GM19238 (cell line): ENCODE results near the gene TOP2B.

Source experiments
- DNase-seq: peaks from one replicate; pipeline ENCODE4 v3.0.0; 2011; ENCODE audit warnings: low spot score; ENCODE audit not compliant: insufficient read length

The TOP2B gene

DNA sequence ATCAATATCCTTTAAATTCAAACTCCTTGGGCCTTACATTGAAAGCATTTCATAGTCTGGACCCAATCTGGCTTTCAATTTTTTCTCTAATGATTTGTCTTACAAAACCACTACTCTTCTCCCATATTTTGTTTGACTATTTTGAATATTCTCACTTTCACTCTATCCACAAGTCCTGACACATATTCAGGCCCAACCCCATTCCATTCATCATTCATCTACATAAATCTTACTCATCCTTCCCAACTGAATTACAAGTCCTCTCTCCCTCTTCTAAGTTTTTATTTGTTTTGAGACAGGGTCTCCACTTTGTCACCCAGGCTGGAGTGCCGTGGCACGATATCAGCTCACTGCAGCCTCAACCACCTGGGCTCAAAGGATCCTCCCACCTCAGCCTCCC, 43.6 kb downstream of the TOP2B start:
- no peak for DNase-seq

DNA sequence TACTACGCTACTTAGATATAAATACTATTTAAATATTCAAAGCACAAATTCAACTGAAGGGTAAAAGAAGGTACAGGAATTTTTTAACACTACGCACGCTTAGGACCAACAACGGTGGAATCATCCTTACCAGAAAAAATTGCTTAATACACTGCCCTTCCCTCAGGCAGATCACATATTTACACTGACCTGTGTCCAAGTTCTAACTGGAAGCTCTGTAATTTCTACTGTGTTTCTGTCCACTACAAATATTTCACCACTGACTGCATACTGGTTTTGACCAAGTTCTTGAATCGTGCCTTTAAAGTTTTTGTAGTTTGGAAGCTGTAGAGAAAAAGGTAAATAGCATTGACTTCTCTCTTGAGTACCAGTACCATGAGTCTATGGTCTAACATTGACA, 44.2 kb downstream of the TOP2B start:
- DNase-seq = no peak

DNA sequence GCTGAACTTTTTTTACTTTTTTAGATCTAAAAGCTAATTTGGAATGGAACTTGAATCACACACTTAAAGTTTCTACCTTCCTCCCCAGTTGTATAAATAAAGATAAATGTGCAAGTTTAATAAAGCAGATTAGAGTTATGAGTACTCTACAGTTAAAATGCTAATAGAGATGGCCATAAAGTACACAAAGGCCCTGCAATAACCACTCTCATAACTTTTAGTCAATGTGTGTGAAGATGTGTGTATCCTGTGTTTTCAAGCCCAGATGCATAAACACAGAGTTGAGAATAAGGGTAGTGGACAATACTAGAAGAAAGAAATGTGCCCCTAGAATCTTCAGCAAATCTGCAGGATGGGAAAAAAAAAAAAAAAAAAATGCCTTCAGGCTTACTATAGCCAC, 45.3 kb downstream of the TOP2B start:
- no peak for DNase-seq

DNA sequence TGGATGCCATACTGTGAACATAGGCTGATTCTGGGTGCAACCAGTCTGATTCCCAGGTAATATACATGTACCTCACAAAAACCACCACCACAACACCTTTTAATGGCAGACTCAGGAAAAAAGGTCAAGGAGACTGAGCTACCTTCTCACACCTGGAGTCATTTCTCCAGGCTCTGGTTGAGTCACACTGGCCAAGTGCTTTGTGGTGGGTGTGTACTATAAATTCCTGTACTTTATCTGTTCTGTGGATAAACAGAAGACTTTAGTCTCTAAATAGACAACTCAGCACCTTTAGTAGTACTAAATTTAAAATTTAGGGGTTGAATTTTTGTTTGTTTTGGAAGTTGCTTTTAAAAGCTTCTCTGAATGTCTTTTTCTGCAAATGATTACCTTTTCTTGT, 46.7 kb downstream of the TOP2B start:
- no peak for DNase-seq

DNA sequence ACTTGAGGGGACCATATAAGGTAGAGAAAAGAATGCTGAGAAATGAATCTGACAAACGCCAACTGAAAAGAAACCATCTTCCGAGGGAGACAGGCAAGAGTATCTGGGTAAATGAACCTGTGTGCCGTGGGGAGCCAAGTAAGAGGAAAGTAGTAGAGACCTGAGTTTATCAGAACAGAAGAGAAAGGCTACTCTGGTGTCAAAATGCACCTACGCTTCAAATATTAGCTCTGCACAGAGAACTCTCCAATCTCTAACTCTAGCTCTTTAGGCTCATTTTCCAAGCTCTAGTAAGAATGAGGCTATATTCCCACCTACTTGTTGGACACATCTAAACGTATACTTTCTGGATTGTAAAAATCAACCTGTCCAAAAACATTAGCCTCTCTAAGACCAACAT, 53.5 kb downstream of the TOP2B start:
- DNase-seq = no peak

DNA sequence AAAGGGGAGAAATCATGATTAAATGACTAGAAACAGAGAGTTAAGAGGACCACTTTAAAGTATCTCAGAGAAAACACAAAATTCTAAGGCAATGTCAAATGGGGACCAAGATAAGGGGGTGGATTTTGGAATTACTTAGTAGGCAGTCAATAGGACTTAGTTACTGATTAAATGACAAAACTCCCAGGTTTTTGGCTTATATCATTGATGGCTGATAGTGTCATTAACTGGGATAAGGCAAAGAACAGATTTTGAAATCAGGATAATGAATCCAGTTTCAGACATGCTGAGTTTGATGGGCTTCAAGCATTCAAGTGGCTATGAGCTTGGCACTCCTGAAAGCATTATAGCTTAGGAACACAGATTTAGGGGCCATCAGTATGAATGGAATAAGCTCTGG, 53.9 kb downstream of the TOP2B start:
- DNase-seq = no peak

DNA sequence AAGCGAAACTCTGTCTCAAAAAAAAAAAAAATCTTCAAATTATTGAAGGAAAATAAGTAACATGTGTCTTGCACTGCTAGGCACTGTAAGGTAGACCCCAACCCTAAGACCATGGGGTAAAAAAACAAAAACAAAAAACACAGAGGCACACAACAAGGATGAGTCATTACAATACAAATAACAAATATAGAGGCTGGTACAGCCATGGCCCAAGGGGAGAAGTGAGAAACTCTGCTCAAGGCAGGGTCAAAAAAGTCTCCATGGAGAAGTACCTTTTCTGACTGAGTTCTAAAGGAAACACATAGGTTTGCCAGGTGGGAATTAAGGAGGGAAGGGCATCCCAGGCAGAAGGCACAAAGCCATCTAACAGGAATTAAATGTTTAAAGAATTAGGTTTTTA, 54.5 kb downstream of the TOP2B start:
- no peak for DNase-seq

DNA sequence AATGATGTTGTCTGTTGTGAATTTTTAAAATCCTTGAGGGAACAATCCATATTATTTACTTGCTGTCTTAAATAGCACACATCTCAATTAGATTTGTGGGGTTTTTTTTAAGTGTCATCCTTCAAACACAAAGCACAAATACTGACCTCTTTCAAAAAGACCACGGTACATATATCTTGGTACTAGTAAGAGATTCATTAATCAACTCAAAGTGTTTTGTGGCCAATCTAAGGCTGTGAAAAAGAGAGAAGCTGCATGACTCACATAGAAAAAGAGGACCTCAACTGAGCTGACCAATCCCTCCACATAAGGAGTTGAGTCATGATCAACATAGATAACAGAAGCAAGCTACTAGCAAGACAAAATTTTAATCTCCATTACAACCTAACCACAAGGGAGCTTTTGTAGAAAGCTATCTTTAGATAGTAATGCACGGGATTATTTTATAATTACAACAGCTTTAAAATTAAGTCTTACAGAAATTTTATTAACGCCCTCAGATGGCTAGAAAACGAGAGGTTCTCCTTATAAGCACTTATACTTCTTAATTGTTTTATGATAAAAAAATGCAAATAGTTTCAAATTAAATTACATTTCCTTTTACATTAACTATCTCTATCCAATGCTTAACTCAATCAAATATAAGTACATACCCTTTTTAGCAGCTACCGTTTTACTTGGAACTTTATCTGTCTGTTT, 60.5 kb downstream of the TOP2B start:
- DNase-seq = no peak

DNA sequence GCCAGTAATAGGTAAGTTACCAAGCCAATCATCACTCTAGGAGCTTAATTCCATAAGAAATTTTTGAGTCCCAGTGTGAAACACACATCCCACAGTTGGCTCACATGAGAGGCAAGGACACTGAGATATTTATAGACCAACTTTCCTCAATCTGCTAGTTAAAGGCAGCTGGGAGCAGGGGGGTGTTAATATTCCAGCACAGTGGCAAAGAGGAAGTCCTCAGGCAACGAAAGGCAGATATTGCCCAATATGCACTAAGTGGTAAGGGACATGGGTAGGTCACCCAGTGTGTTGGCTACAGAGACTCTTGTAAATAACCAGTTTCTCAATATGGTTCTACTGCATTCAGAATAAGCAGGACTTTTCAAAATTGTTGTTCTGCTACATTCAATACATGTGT, 61.0 kb downstream of the TOP2B start:
- DNase-seq = no peak

DNA sequence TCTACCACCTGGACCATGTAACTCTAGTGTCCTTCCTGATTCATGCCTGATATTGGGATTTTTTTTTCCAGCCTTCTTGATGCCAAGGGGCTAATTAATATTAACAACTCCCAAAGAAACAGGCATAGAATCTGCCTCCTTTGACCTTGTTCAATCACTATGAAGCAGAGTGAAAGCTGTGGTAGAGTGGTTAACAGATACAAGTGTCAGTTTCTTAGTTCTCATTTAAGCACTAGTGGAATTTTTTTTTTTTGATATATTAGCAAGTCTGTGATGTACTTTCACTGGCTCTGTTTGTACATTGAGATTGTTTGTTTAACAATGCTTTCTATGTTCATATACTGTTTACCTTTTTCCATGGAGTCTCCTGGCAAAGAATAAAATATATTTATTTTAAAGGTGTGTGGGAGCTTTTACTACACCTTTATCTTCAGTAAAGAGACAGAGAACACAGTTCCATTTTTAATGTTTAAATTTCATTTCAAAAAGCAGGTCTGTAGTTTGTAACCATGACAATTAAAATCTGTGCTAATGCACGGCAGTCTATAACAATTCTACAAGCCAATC, 67.1 kb downstream of the TOP2B start:
- DNase-seq = no peak

DNA sequence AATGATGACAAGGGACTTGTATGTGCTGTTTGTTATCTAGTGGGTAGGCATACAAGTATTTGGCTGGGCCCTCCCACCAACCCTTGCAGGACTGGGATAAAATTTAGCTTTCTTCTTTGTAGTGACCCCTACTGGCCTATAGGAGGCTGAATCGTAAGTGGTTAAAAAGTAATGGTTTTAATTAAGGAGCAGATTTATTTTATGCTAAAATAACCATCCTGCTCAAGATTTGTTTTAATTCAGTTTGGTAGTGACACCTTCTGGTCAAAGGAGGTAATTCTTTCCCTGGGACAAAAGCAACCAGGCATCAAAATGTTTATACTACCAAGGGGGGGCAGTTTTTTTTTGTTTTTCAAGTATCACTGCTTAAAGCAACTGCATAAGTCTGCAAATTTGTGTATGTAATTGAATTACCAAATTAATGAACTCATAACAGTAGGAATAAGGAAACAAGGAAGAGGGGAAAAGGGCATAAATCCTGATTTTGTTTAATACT, 70.7 kb downstream of the TOP2B start:
- DNase-seq = no peak

DNA sequence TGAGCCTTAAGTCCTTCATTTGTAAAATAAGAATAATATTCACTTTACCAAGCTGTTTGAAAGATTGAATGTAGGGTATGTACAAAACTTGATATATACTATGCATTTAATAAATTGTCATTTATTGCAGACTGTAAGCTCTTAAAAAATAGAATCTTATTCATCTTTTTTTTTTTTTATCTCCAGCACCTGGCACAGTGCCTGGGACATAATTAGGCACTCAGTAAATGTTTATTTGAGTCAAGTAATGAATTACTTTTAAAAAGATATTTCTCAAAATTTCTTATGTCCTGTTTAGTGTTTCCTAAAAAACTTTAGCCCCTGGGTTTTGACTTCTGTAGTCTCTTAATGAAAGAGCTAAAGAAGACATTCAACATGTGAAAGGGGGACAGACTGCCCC, 71.7 kb downstream of the TOP2B start:
- no peak for DNase-seq

DNA sequence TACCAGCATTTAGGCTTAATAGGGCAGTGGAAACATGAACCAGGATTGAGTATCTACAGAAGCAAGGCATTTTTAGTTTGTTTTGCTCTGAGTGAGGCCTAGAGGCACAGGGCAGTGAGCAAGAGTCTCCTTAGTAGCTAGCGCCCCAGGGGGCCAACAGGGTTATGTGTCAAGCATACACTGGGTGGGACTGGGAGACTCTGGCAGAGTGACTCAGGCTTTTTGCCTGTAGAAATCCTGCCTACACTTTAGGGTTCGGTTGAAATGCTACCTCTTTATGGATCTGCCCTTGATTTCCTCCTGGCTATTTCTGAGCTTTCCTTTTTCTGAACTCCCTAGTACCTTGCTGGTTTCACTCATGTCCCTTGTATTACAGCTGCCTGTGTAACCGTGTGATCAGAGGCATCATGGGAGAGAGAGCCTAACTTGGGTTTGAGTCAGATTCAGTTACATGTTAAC, 72.2 kb downstream of the TOP2B start:
- no peak for DNase-seq

DNA sequence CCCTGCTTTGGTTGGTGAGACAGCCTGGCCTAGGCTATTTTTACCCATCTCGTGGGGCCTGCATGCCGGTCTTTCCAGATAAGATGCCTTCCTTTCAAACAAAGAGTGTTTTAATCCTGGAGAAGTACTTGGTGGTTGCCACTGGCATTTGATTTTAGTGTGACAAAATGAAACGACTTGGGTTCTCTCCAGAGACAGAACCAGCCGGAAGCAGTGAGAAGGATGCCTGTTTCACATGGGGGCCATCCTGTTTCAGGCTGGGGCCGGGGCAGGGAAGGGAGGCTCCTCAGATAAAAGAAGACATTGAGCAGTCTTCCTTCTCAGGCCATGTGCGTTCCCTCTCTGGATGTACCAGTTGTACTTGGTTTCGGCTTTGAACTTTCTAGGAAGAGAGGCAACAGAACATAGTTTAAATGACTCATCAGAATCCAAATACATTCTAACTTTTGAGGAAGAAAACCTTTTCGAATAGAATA, 74.9 kb downstream of the TOP2B start:
- no peak for DNase-seq

DNA sequence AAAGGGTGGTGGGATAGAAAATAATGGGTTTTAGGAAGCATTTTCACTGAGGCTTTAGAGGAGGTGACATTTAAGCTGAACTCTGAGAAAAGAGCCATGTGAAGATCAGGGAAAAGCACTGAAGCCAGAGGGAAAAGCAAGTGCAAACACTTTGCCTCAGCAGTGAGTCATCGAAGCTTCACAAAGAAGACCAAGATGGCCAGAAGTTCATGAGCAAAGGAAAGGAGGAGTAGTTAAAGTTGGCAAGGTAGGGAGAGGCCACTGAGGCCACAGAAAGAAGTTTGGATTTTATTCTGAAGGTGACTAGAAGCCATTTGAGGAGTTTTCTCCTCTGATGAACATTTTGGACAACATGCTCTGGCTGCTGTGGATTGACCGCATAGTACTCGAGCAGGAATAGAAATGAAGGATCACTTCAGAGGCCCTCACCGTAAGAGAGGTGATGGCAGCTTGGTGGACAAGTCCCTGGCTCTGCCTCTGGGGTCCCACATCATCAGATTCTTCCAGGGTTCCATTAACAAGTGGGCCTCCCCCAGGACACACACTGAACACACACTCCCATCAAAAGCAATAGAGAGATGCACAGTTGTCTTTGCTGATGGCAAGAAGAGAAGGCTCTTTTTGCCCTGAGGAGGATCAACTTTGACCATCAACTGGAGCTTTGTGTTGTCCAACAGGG, 75.5 kb downstream of the TOP2B start:
- no peak for DNase-seq

DNA sequence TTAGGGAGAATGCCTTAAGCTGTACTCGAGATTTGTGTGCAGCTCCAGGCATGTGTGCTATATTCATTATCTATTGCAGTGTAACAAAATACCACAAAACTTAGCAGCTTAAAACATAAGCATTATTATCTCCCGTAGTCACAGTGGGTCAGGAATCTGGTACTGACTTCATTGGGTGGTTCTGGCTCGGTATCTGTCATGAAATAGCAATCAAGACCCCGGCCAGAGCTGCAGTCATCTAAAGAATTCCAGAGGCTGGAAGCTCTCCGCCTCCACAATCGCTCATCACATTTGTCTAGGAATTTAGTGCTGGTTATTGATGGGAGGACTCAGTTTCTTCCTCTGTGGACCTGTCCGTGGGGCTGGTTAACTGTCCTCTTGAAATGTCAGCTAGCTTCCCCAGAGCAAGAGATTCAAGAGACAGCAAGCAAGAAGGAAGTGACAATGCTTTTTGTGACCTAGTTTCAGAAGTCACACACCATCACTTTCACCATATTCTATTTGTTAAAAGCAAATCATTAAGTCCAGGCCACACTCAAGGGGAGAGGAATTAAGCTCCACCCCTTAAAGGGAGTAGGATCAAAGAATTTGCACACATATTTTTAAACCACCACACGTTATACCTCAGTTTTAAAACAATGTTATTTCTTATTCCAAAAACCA, 76.1 kb downstream of the TOP2B start:
- no peak for DNase-seq

DNA sequence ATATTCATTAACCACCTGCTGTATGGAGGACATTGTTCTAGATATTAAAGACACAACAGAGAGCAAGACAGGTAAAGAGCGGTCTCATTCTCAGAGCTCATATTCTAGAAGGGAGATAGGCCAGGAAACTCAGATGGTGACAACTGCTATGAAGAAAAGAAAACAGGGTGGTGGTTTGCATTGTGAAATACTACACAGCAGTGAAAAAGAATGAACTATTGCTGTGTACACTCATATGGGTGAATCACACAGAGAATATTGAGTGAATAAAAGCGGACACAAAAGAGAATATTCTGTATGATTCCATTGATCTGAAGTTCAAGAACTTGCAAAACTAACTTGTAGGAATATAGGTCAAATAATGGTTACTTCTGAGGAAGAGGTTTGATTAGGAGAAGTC, 76.7 kb downstream of the TOP2B start:
- DNase-seq = no peak

DNA sequence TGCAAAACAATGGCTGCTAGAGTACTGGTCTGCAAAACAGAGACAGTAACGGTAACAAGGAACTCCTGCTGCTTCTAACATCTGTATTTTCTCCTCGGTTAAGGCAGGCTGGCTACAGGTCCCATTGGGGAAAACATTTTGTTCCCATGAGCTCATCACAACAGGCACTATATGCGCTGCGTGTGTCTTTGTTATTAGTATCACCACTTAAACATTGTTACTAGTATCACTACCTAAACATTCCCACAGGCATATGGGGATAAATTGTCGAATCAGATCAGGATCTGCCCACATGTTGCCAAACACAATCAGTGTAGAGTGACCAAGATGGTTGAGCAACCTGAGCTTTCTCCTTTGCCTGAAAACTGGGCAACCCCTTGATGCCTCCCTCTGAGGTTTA, 77.2 kb downstream of the TOP2B start:
- no peak for DNase-seq

DNA sequence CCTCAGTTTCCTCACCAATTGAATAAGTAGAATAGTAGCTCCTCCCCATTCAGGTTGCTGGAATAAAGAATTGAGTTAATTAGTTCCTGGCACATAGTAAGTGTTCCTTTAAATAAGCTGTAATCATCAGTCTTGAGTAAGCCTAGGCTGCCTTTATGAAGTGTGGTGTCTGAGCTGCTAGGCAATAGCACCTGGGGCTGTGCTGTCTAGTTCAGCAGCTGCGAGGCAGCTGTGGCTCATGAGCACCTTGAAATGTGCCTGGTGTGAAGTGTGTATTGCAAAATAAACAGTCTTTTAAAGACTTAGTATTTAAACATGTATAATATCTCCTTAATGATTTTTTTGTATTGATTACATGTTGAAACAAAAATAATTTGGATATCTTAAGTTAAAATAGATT, 77.6 kb downstream of the TOP2B start:
- DNase-seq = no peak

DNA sequence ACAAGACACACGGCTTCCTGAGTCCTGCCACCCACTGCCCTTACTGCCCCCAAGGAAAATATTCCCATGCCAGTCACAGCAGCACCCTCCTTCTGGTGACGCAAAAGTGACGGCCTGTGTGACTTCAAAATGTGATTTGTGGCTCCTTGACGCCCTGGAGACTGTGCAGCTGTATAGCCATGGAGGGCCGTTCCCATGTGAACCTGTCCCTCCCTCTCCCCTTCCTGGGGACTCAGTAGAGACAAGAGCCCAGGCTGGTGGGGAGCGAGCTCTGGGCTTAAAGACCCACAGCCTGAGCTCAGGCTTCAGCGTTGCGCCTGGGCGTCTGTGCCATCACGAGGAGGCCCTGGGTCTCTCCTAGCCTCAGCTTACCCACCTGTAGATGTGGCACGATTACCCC, 78.2 kb downstream of the TOP2B start:
- DNase-seq = no peak

DNA sequence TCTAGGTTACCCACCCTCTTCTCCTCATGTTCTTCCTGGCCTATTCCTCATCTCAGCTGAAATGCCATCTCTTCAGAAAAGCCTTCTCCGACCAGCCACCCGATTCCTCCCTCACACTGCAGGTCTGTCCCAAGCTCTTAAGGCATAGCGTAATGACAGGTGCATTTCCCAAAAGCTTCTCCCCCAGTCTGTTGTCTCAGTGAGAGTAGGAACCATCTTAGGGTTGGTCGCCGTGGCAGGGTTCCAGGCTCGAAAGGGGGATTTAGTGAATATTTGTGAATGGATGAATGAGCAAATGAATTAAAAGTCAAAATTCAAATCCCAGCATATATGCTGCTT, 78.6 kb downstream of the TOP2B start:
- no peak for DNase-seq
